A549 (cell line): ENCODE measurements around the gene SPHK1. TPM values are rescaled to one million over a fixed set of nuclear protein-coding genes. Genes with fewer than 3 reads are reported as not detected.
"Not testable (repeated sequence)": the region's sequence is repeated elsewhere in the genome, so short reads cannot be mapped to it uniquely, and the experiment has no call there.

ENCODE experiments used
- ATAC-seq, 2 experiments: fragments of 200-7000 bp in 1 of 2; fragments of >200 bp in 1 of 2; cut with Nextera tagmentation in 1 of 2; cut with Tn5 transposase in 1 of 2; 3 replicates each; pipeline versions ENCODE4 v1.8.0 to v1.9.1; 2018 to 2020; ENCODE audit warnings: mild to moderate bottlenecking in 1 of 2, moderate library complexity in 1 of 2
- CTCF ChIA-PET: fragments of 300-600 bp; sonication (Branson Sonifier 250); formaldehyde crosslinking; extraction: SDS; loops from one replicate; lab custom pipeline; 2021; ENCODE audit warnings: antibody characterized with exemption, inconsistent platforms; lab: Yijun Ruan, JAX
- POLR2A ChIA-PET: fragments of 350-600 bp; formaldehyde crosslinking; extraction: SDS; loops from one replicate; lab custom pipeline; 2021; ENCODE audit warnings: antibody characterized with exemption, inconsistent platforms; lab: Yijun Ruan, JAX
- DNase-seq, 2 experiments: peaks; one replicate each; pipeline versions ENCODE4 v3.0.0 to v3.0.0-alpha.2; 2011 to 2016; ENCODE audit warnings: low read depth in 1 of 2, low spot score in 1 of 2
- FAIRE-seq: peaks from 2 replicates; lab custom pipeline; 2011; peaks lifted over from hg19 to GRCh38; lab: Jason Lieb, UNC
- H3K27ac ChIP-seq, 2 experiments: fragments of >200 bp; sonication (Bioruptor Twin); formaldehyde crosslinking; 3 replicates each; pipeline ENCODE4 v1.5.1; 2016 to 2017
- H3K4me1 ChIP-seq: fragments of >200 bp; sonication (Bioruptor Twin); formaldehyde crosslinking; 3 replicates; pipeline ENCODE4 v1.6.1; 2016
- H3K4me2 ChIP-seq: fragments of >200 bp; sonication (Bioruptor Twin); formaldehyde crosslinking; 3 replicates; pipeline ENCODE4 v1.6.1; 2016
- H3K4me3 ChIP-seq: fragments of >200 bp; sonication (Bioruptor Twin); formaldehyde crosslinking; 3 replicates; pipeline ENCODE4 v1.5.1; 2016
- H3K9me3 ChIP-seq: fragments of >200 bp; sonication (Bioruptor Twin); formaldehyde crosslinking; 3 replicates; pipeline ENCODE4 v1.6.1; 2016
- CEBPB ChIP-seq, 2 experiments: fragments of >200 bp in 1 of 2; sonication (Bioruptor Twin) in 1 of 2; formaldehyde crosslinking in 1 of 2; IDR thresholded peaks; 2 replicates each; pipeline ENCODE4 v1.6.1; 2012 to 2016
- HES2 ChIP-seq: fragments of >200 bp; sonication (Bioruptor Twin); formaldehyde crosslinking; IDR thresholded peaks from 2 replicates; pipeline ENCODE4 v1.6.1; 2016
- KDM1A ChIP-seq: fragments of 200-600 bp; sonication (generic); IDR thresholded peaks from 2 replicates; pipeline ENCODE4 v1.6.1; 2016; ENCODE audit warnings: low read depth, mild to moderate bottlenecking
- MAX ChIP-seq: IDR thresholded peaks from 2 replicates; pipeline ENCODE4 v1.6.1; 2012
- NPAS2 ChIP-seq: fragments of 250-450 bp; sonication (Bioruptor Pico); IDR thresholded peaks from 2 replicates; pipeline ENCODE4 v1.8.0; 2022; ENCODE audit warnings: mild to moderate bottlenecking, moderate library complexity, borderline replicate concordance
- POLR2AphosphoS2 ChIP-seq: conservative IDR thresholded peaks from 2 replicates; pipeline ENCODE4 v1.6.1; 2012; ENCODE audit warnings: low read length, improper control_type of control experiment, inconsistent platforms
- RAD21 ChIP-seq, 2 experiments: fragments of >200 bp in 1 of 2; sonication (Bioruptor Twin) in 1 of 2; formaldehyde crosslinking in 1 of 2; IDR thresholded peaks in 1 of 2; conservative IDR thresholded peaks in 1 of 2; 2 replicates in 1 of 2; 3 replicates in 1 of 2; pipeline ENCODE4 v1.6.1; 2012 to 2018; ENCODE audit warnings: inconsistent platforms in 1 of 2
- RCOR1 ChIP-seq: fragments of 150-350 bp; IDR thresholded peaks from 2 replicates; pipeline ENCODE4 v1.6.1; 2014; ENCODE audit warnings: antibody characterized with exemption, low read length, low read depth
- RNF2 ChIP-seq: fragments of 200-600 bp; sonication (generic); IDR thresholded peaks from 2 replicates; pipeline ENCODE4 v1.6.1; 2016; ENCODE audit warnings: low read depth, mild to moderate bottlenecking, antibody characterized with exemption, moderate library complexity, borderline replicate concordance
- SMC3 ChIP-seq: fragments of >200 bp; sonication (Bioruptor Twin); formaldehyde crosslinking; IDR thresholded peaks from 3 replicates; pipeline ENCODE4 v1.6.1; 2018; ENCODE audit warnings: inconsistent platforms
- SREBF2 ChIP-seq: fragments of 450-650 bp; IDR thresholded peaks from 2 replicates; pipeline ENCODE4 v1.6.1; 2014; ENCODE audit warnings: mild to moderate bottlenecking, moderate library complexity
- ZSCAN20 ChIP-seq: fragments of 250-450 bp; sonication (Bioruptor Pico); IDR thresholded peaks from 2 replicates; pipeline ENCODE4 v1.8.0; 2022; ENCODE audit warnings: mild to moderate bottlenecking, moderate library complexity
- WGBS: methylation state at CpG from one replicate; pipeline ENCODE4 v1.1.6; 2017; ENCODE audit errors: missing lambda C conversion rate; 5-methylcytosine and 5-hydroxymethylcytosine counted together
- polyA plus RNA-seq, 4 experiments: library from polyadenylated mRNA; depleted of rRNA in 3 of 4; stranded (reverse); fragments of >200 nt; fragmentation: RNase III in 1 of 4; extraction: RNeasy Plus Mini Kit Qiagen cat#74134 plus additional on column Dnase treatment in 1 of 4; gene quantifications; 2 replicates in 3 of 4; 3 replicates in 1 of 4; pipeline ENCODE4 v1.2.3, GENCODE V29; 2011 to 2017

SPHK1 gene
- polyA plus RNA-seq, 2 of the 4 experiments (the other 2 are of a cell fraction): 4.6 to 14.9 TPM

GRCh38 chr17:76345377-76345974 lies 38.9 kb upstream of the SPHK1 start:
- Histone ChIP-seq H3K4me3 (no peak overlapping the region), H3K27ac (peak overlapping the region; percentile 52 to 65; a peak in 4 of 6 replicates), H3K4me1 (peaks cover 9% of the 10 kb centered on the region; the same call in 2 of the 3 replicates), H3K4me2 (peak overlapping the region; percentile 6; the same call in 2 of the 3 replicates), H3K9me3 (no peaks in the 10 kb centered on the region)
- TF ChIP-seq RCOR1 (no peak), SREBF2 (no peak), NPAS2 (no peak), HES2 (no peak), RAD21 (conservative IDR thresholded peaks at IDR 0.05 in 1 of 2, IDR thresholded peaks at IDR 0.05 in 1 of 2) (no peak), POLR2AphosphoS2 (no peak), SMC3 (no peak), RNF2 (no peak), MAX (no peak)
- ChIA-PET CTCF (interaction anchor here (0.6 to 29.4 kb wide), 6 partner anchors 8 to 224 kb away, joined by 3 to 899 read pairs (median 4); partner anchors contain the start of genes PRPSAP1 and SPHK1), POLR2A (interaction anchor here (1.5 kb wide), 1 partner anchor 8 kb away, joined by 6 read pairs; the partner anchor contains the start of gene PRPSAP1)
- FAIRE-seq (no peak), DNase-seq (no peak), ATAC-seq (0 out of 6 replicates have a peak, but pooled peaks of 1 of the 2 experiments have one; percentile 34)
- WGBS: 93% methylated on average over 14 of the region's 14 CpGs

- FAIRE-seq, H3K4me2 ChIP-seq, H3K27ac ChIP-seq, ATAC-seq, H3K9me3 ChIP-seq, H3K4me3 ChIP-seq, DNase-seq: not testable (repeated sequence)
- CTCF ChIA-PET: interaction anchor here (1.4 to 29.4 kb wide), 3 partner anchors 36 to 67 kb away, joined by 3 to 899 read pairs (median 4); partner anchors contain the start of gene SPHK1
- POLR2A ChIA-PET: interaction anchor here (0.7 kb wide), 1 partner anchor 337 kb away, joined by 5 read pairs; no protein-coding TSS in a partner anchor
- H3K4me1 ChIP-seq: peaks cover 16% of the 10 kb centered on the region; the same call in 2 of the 3 replicates
- 92% methylated on average over 11 of the region's 11 CpGs for WGBS
These were observed 37.5 kb upstream of the SPHK1 start for GRCh38 chr17:76346936-76347335.

GRCh38 chr17:76350463-76350862 lies 33.9 kb upstream of the SPHK1 start:
- CTCF ChIA-PET: interaction anchor here (0.7 to 29.4 kb wide), 4 partner anchors 13 to 350 kb away, joined by 3 to 899 read pairs (median 40); partner anchors contain the start of genes CDK3 and SPHK1
- TF ChIP-seq ZSCAN20 (no peak), CEBPB (IDR thresholded peaks at IDR 0.05) (peak in 1 of 2 experiments; percentile 8; a peak in 1 of 4 replicates)
- POLR2A ChIA-PET: no interaction called here
- Histone ChIP-seq H3K9me3 (no peaks in the 10 kb centered on the region), H3K4me1 (peaks cover 24% of the 10 kb centered on the region; the same call in 2 of the 3 replicates), H3K27ac (no peak overlapping the region), H3K4me2 (no peak overlapping the region), H3K4me3 (no peak overlapping the region)
- FAIRE-seq (no peak), DNase-seq (no peak), ATAC-seq (no peak)
- 94% methylated on average over 5 of the region's 5 CpGs for WGBS

GRCh38 chr17:76351526-76352071 lies 32.8 kb upstream of the SPHK1 start:
- Histone ChIP-seq H3K9me3 (no peaks in the 10 kb centered on the region), H3K4me1 (peaks cover 18% of the 10 kb centered on the region; the same call in 2 of the 3 replicates), H3K27ac (no peak overlapping the region), H3K4me2 (peak overlapping the region; percentile 82), H3K4me3 (no peak overlapping the region)
- DNase-seq (no peak), ATAC-seq (no peak), FAIRE-seq (no peak)
- CTCF ChIA-PET: interaction anchor here (0.6 to 29.4 kb wide), 11 partner anchors 12 to 346 kb away, joined by 3 to 899 read pairs (median 4); partner anchors contain the start of gene SPHK1
- TF ChIP-seq KDM1A: no peak
- no peak for TF ChIP-seq RNF2
- POLR2A ChIA-PET: interaction anchor here (2.4 kb wide), 1 partner anchor 34 kb away, joined by 24 read pairs; the partner anchor contains the start of gene SPHK1
- 75% methylated on average over 9 of the region's 9 CpGs for WGBS
